Osteocyte (in vitro differentiated cells): ENCODE data around the gene KIF20B. TPM values are rescaled to one million over a fixed set of nuclear protein-coding genes. Genes with fewer than 3 reads are reported as not detected.
A peak's percentile ranks its signal among the peaks of the same experiment; 100 is the strongest.

Experiments used
- DNase-seq: peaks from one replicate; pipeline ENCODE4 v3.0.0; 2021; ENCODE audit warnings: mixed read lengths; ENCODE audit not compliant: unreplicated experiment; ENCODE audit errors: extremely low spot score
- H3K27ac Mint-ChIP-seq: one replicate; pipeline ENCODE4 v1.8.0; 2021; ENCODE audit warnings: mild to moderate bottlenecking, mixed read lengths; ENCODE audit not compliant: unreplicated experiment
- H3K27me3 Mint-ChIP-seq: one replicate; pipeline ENCODE4 v1.8.0; 2021; ENCODE audit warnings: mixed read lengths; ENCODE audit not compliant: unreplicated experiment
- H3K36me3 Mint-ChIP-seq: one replicate; pipeline ENCODE4 v1.8.0; 2021; ENCODE audit warnings: mixed read lengths; ENCODE audit not compliant: unreplicated experiment
- H3K4me1 Mint-ChIP-seq: one replicate; pipeline ENCODE4 v1.8.0; 2021; ENCODE audit warnings: mixed read lengths; ENCODE audit not compliant: unreplicated experiment
- H3K4me3 Mint-ChIP-seq: one replicate; pipeline ENCODE4 v1.8.0; 2021; ENCODE audit warnings: mild to moderate bottlenecking, moderate library complexity, mixed read lengths; ENCODE audit not compliant: unreplicated experiment
- H3K9me3 Mint-ChIP-seq: one replicate; pipeline ENCODE4 v1.8.0; 2021; ENCODE audit warnings: mixed read lengths; ENCODE audit not compliant: unreplicated experiment
- total RNA-seq: library from RNA; stranded (reverse); gene quantifications from 2 replicates; pipeline ENCODE4 v1.2.1, GENCODE V29; 2021
- TF ChIP-seq, protein P1 (sequence below): fragments of 200-600 bp; sonication (generic); IDR thresholded peaks from 2 replicates; pipeline ENCODE4 v1.5.0; 2021; ENCODE audit warnings: antibody characterized with exemption, mild to moderate bottlenecking, moderate library complexity

Gene KIF20B
- total RNA-seq, 1 donor from 2014 or later, result 9.9 TPM

DNA sequence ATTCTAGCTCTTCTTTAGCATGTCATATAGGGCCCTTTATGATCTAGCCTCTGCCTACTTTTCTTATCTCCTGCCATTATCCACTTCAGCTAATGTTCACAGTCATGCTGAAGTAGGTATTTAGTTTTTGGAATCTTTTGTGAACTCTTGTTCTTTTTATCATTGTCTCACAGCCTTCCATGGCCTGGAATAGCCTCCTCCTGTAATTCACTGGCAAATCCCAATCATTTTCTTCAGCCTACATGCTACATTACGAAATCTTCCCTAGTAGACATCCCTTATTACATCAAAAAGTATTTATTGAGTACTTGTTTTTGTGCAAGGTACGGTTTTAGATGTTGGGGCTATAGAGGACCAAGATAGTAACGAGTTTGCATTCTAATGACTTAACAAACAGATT lies 3.4 kb upstream of the KIF20B start:
- DNase-seq, result no peak
- Mint-ChIP-seq H3K36me3 (peaks cover 5% of the 10 kb centered on the region), H3K27me3 (no peaks in the 10 kb centered on the region), H3K4me1 (peaks cover 46% of the 10 kb centered on the region), H3K9me3 (no peaks in the 10 kb centered on the region), H3K4me3 (no peak overlapping the region), H3K27ac (no peak overlapping the region)
- TF ChIP-seq, protein P1, sequence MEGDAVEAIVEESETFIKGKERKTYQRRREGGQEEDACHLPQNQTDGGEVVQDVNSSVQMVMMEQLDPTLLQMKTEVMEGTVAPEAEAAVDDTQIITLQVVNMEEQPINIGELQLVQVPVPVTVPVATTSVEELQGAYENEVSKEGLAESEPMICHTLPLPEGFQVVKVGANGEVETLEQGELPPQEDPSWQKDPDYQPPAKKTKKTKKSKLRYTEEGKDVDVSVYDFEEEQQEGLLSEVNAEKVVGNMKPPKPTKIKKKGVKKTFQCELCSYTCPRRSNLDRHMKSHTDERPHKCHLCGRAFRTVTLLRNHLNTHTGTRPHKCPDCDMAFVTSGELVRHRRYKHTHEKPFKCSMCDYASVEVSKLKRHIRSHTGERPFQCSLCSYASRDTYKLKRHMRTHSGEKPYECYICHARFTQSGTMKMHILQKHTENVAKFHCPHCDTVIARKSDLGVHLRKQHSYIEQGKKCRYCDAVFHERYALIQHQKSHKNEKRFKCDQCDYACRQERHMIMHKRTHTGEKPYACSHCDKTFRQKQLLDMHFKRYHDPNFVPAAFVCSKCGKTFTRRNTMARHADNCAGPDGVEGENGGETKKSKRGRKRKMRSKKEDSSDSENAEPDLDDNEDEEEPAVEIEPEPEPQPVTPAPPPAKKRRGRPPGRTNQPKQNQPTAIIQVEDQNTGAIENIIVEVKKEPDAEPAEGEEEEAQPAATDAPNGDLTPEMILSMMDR, result no peak

DNA sequence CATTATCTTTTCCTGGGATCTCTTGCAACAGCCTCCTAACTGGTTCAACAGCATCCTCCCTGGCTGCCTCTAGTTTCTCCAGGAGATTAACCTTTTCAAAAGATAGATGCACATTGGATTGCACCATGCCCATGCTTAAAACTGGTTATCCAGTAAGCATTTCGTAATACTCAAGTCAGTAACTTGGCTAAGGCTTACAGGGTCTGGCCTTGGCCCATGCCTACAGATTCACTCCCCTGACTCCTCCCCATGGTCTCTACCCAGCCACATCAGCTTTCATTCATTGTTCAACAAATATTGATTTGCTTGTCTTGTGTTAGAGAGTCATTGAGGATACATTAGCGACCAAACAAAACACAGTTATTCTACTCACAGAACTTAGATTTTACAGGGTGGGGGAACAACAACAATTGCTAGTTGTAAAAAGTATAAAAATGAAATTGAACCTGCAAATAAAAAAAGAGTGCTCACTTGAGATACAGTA lies 1.8 kb upstream of the KIF20B start:
- Mint-ChIP-seq H3K9me3 (no peaks in the 10 kb centered on the region), H3K36me3 (no peaks in the 10 kb centered on the region), H3K27me3 (no peaks in the 10 kb centered on the region), H3K27ac (no peak overlapping the region), H3K4me3 (no peak overlapping the region), H3K4me1 (peaks cover 45% of the 10 kb centered on the region)
- TF ChIP-seq, protein P1, result no peak
- DNase-seq, result no peak

DNA sequence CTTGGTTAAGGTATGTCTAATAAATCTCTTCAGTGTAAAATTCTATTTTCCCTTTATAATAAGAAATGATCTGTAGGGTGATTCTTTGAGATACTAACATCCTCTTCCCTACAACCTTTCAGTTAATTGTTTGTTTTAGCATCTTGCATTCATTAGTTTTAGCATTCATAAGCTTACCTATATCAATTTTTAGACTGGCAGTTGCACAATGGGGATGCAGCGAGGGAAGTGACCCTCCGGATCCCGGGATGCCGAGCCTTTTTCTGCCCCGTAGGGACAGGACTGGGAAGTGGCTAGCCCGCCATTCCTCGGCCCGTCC lies 508 bp upstream of the KIF20B start:
- H3K36me3 Mint-ChIP-seq, result no peaks in the 10 kb centered on the region
- H3K9me3 Mint-ChIP-seq, result no peaks in the 10 kb centered on the region
- TF ChIP-seq, protein P1, result no peak
- DNase-seq, result no peak
- peak overlapping the region; percentile 99 for H3K27ac Mint-ChIP-seq
- peak overlapping the region; percentile 96 for H3K4me3 Mint-ChIP-seq
- H3K27me3 Mint-ChIP-seq, result no peaks in the 10 kb centered on the region
- H3K4me1 Mint-ChIP-seq, result peaks cover 46% of the 10 kb centered on the region

DNA sequence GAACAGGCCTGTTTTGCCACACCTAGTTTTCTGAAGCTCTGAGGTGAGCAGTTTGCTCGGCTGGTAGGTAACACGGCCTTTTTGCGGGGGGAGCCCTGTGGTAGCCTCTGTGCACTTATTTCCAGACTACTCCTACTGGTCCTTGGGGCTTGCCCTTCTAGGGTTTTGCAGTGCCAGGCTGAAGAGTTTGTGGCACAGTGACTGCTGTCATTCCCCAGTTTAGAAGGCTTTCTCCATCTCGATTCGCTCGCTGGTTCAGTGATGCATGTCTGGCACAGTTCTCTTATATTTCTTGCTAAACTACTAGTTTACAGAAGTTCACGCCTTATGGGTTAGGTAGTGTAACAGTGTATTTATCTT lies 711 bp downstream of the KIF20B start:
- Mint-ChIP-seq H3K27ac (peak overlapping the region; percentile 99), H3K27me3 (no peaks in the 10 kb centered on the region), H3K4me3 (peak overlapping the region; percentile 96), H3K36me3 (no peaks in the 10 kb centered on the region), H3K4me1 (peaks cover 52% of the 10 kb centered on the region), H3K9me3 (no peaks in the 10 kb centered on the region)
- no peak for DNase-seq
- TF ChIP-seq, protein P1, result no peak

DNA sequence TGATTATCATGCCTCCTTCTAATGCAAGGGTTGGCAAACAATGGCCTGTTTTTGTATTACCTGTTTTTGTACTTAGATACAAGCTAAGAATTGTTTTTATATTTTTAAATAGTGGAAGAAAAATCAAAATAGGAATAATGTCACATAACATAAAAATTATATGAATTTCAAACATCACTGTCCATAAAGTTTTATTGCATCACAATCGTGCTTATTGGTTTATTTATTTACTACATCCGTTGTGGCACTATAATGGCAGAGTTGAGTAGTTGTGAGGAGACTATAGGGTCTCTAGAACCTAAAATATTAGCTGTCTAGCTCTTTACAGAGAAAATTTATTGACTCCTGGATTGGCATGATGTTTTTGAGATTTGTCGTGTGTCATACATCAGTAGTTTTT lies 4.1 kb downstream of the KIF20B start:
- TF ChIP-seq, protein P1, result no peak
- H3K4me1 Mint-ChIP-seq, result peaks cover 68% of the 10 kb centered on the region
- no peaks in the 10 kb centered on the region for H3K27me3 Mint-ChIP-seq
- H3K27ac Mint-ChIP-seq, result no peak overlapping the region
- no peak overlapping the region for H3K4me3 Mint-ChIP-seq
- no peaks in the 10 kb centered on the region for H3K36me3 Mint-ChIP-seq
- no peaks in the 10 kb centered on the region for H3K9me3 Mint-ChIP-seq
- no peak for DNase-seq
